GM12801 (cell line): ENCODE measurements around the gene ZNF335.

Source experiments
- TF ChIP-seq, protein P1 (sequence below): IDR thresholded peaks from one replicate; pipeline ENCODE4 v1.5.1; 2011; ENCODE audit warnings: control low read depth; ENCODE audit not compliant: insufficient read length; ENCODE audit errors: extremely low read depth

ZNF335 gene

GRCh38 chr20:45999557-46000261 lies 27.7 kb upstream of the ZNF335 start:
- TF ChIP-seq, protein P1, sequence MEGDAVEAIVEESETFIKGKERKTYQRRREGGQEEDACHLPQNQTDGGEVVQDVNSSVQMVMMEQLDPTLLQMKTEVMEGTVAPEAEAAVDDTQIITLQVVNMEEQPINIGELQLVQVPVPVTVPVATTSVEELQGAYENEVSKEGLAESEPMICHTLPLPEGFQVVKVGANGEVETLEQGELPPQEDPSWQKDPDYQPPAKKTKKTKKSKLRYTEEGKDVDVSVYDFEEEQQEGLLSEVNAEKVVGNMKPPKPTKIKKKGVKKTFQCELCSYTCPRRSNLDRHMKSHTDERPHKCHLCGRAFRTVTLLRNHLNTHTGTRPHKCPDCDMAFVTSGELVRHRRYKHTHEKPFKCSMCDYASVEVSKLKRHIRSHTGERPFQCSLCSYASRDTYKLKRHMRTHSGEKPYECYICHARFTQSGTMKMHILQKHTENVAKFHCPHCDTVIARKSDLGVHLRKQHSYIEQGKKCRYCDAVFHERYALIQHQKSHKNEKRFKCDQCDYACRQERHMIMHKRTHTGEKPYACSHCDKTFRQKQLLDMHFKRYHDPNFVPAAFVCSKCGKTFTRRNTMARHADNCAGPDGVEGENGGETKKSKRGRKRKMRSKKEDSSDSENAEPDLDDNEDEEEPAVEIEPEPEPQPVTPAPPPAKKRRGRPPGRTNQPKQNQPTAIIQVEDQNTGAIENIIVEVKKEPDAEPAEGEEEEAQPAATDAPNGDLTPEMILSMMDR: no peak

DNA sequence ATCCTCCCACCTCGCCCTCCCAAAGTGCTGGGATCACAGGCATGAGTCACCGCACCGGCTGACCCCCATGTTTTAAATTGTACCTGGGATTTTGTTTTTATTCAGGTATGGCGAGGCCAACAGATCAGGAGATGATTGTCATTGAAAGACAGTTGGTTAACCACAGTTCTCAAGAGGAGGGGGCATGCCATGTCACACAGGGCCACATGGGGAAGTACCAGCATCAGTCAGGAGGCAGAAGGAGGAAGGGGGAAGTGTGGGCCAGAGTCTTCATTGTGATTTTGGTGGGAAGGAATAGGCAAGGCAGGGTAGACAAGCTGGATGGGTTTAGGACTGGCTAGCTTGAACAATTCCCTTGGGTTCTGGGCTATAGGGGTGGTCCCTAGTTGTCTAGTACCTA lies 26.8 kb upstream of the ZNF335 start:
- TF ChIP-seq, protein P1: no peak

DNA sequence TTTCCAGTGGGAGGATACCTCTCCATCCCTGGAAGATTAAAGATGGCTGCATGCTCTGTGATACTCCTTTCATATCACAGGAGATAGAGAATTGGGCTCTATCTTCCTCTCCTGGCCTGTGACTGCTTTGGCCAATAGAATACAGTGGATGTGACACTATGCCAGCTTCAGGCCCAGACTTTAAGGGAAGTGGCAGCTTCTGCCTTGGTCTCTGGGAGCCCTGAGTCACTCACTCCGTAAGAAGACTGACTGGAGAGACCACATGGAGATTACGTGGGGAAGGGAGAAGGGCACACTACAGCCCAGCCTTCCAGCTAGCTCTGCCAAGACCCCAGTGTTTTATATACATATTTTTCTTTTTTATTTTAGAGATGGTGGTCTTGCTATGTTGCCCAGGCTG lies 26.3 kb upstream of the ZNF335 start:
- TF ChIP-seq, protein P1: no peak

DNA sequence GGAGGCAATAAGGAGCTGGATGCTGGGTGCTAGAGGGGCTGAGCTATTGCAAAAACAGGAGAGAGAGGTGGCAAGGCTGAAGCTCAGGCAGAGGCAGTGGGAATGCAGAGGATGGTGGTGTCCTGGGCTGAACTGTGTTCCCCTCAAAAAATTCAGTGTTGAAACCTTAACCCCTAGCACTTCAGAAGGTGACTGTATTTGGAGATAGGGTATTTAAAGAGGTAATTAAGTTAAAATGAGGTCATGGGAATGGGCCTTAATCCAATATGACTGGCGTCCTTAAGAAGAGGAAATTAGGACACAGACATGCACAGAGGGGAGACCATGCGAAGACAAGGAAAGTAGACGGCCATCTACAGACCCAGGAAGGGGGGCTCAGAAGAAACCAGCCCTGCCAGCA lies 25.2 kb upstream of the ZNF335 start:
- TF ChIP-seq, protein P1: no peak

GRCh38 chr20:45994761-45995493 lies 22.9 kb upstream of the ZNF335 start:
- TF ChIP-seq, protein P1: no peak

GRCh38 chr20:45993197-45993951 lies 21.4 kb upstream of the ZNF335 start:
- TF ChIP-seq, protein P1: no peak

GRCh38 chr20:45991616-45992015 lies 19.6 kb upstream of the ZNF335 start:
- TF ChIP-seq, protein P1: no peak
